Vagina (tissue), 2 donors: ENCODE measurements around the gene ASIC1.

Experiments
- POLR2A ChIP-seq, 2 donors: fragments of 450-650 bp; IDR thresholded peaks; one replicate each; pipeline ENCODE4 v1.6.1; 2017; ENCODE audit warnings: antibody characterized with exemption in 2 of 2, mild to moderate bottlenecking in 2 of 2, moderate library complexity in 2 of 2
- POLR2AphosphoS5 ChIP-seq, 2 donors: sonication (generic); formaldehyde crosslinking; IDR thresholded peaks; one replicate each; pipeline ENCODE4 v1.9.0; 2017; ENCODE audit warnings: antibody characterized with exemption in 2 of 2, mild to moderate bottlenecking in 2 of 2, low read depth in 1 of 2; ENCODE audit not compliant: insufficient read depth in 1 of 2
- TF ChIP-seq, protein P1 (sequence below), 3 experiments: fragments of 450-650 bp in 2 of 3; fragments of 200-600 bp in 1 of 3; sonication (generic) in 1 of 3; IDR thresholded peaks; one replicate each; pipeline ENCODE4 v1.5.1; 2017 to 2019; ENCODE audit warnings: antibody characterized with exemption in 3 of 3, mild to moderate bottlenecking in 2 of 3, moderate library complexity in 2 of 3

DNA sequence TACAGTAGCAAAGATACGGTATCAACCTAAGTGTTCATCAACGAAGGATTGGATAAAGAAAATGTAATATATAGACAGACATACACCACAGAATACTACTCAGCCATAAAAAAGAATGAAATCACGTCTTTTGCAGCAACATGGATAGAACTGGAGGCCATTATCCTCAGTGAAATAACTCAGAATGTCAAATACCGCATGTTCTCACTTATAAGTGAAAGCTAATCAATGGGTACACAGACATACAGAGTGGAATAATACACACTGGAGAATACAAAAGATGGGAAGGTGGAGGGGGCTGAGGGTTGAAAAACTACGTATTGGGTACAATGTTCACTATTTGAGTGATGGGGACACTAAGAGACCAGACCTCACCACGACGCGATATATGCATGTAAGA is 33.2 kb upstream of the ASIC1 start:
- TF ChIP-seq, protein P1, sequence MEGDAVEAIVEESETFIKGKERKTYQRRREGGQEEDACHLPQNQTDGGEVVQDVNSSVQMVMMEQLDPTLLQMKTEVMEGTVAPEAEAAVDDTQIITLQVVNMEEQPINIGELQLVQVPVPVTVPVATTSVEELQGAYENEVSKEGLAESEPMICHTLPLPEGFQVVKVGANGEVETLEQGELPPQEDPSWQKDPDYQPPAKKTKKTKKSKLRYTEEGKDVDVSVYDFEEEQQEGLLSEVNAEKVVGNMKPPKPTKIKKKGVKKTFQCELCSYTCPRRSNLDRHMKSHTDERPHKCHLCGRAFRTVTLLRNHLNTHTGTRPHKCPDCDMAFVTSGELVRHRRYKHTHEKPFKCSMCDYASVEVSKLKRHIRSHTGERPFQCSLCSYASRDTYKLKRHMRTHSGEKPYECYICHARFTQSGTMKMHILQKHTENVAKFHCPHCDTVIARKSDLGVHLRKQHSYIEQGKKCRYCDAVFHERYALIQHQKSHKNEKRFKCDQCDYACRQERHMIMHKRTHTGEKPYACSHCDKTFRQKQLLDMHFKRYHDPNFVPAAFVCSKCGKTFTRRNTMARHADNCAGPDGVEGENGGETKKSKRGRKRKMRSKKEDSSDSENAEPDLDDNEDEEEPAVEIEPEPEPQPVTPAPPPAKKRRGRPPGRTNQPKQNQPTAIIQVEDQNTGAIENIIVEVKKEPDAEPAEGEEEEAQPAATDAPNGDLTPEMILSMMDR (IDR thresholded peaks at IDR 0.05), result no peak
- TF ChIP-seq POLR2A (IDR thresholded peaks at IDR 0.05) (no peak), POLR2AphosphoS5 (IDR thresholded peaks at IDR 0.05; ENCODE audit: insufficient read depth in 1 of 2, low read depth in 1 of 2) (no peak)
